Stimulated activated CD4-positive, alpha-beta T cell treated with anti-CD3 and anti-CD28 coated beads, Interleukin-4, amount 100 ng/mL, for 1 hour (primary cell): Measurements from ENCODE around the gene C12orf75.
"Not testable (repeated sequence)": the region's sequence is repeated elsewhere in the genome, so short reads cannot be mapped to it uniquely, and the experiment has no call there.

ENCODE experiments used
- DNase-seq: peaks from one replicate; pipeline ENCODE4 v3.0.0-alpha.2; 2020

Gene C12orf75

DNA sequence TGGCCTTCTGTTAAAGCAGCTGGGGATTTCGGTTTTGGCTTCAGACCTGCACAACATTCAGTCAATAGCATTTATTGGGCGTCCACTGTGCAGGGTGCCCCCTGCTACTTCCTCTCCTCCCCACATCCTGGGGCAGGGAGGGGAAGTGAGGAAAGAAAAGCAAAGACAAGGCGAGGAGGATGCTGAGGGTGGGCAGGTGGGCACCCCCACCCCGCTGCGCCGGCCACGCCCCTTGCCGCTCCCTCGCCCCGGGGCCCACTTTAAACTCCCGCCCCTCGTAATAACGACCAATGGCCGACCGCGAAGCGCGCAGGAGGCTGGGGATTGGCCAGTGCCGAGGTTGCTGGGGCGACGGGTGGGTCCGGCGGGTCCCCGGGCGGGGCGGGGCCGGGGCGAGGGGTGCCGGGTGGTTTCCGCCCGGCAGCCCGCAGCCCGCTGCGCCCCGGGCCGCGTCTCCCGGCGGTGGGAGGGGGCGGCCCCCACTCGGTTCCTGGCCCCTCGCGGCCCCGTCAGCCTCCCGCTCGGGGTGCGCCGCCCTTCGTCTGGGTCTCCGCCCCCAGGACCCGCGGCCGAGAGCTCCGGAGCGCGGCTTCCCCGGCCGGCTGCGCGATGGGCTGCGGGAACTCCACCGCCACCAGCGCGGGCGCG, at the start of gene C12orf75:
Gene C12orf75 (plus strand): TSS at position 409 of the 648 bp plus-strand sequence. CDS start 201 bp downstream, at position 610.
- DNase-seq, result peak; percentile 81

DNA sequence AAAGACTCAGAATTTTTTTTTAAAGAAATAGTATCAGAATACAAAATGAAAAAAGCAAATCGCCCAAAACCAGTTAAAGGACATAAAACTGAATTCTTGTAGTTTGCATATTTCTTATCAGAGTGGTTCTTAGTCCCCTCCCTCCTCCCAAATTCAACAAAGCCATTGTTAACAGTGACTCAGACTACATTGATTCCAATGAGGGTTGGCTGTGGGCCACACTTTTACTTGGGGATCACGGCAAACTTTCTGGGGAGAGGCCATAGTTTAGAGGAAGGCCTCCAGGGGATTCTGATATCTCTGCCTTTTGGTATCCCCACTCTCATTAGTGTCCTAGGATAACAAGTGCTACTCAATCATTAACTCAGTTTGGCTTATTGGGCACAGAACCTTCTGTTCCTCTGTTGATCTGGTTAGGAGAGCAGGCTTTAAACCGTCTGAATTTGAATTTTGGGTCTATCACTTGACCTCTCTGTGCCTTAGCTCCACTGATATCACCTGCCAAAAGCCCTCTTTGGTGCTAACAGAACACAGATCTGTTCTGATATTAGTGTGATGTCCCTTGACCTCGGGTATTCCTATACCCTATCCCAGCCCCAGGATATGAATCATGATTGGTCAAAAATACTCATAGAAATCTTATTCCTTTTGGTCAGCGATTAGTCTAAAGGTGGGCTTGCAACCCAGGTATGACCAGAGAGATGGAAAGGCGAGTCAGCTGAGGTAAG, 49.4 kb upstream of the C12orf75 start:
- no peak for DNase-seq

DNA sequence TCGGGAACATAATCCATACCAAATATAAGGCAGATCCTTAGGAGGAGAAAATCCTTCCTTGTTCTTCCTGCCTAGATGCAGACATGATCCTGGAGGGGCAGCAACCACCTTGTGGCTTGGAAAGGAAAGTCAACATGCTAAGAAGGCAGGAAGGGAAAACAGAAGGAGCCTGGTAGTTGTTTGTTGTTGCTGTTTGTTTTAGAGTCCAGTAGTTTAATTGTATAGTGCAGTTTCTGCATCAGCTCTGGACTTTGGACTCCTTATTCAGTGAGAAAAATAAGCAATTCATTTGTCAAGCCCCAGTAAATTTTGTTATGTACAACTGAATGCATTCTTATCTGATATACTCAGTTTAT, 48.8 kb upstream of the C12orf75 start:
- DNase-seq, result no peak

DNA sequence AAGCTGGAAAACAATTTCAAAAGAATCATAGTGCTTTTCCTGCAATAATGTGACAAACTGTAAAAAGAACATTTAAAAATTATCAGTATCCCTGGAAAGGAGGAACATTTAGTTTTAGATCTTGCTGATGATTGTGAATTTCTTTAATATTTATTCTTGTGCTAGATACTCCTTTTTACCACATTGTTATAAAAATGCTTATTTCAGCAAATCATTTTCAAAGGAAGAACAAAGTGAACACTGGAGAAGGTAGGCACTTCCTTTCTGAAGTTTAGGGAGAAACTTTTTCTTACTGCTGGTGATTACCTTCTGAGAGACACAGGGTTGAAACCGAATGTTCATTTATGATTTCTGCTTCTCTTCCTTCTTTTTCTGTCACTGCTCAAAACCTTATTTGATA, 45.1 kb upstream of the C12orf75 start:
- no peak for DNase-seq

DNA sequence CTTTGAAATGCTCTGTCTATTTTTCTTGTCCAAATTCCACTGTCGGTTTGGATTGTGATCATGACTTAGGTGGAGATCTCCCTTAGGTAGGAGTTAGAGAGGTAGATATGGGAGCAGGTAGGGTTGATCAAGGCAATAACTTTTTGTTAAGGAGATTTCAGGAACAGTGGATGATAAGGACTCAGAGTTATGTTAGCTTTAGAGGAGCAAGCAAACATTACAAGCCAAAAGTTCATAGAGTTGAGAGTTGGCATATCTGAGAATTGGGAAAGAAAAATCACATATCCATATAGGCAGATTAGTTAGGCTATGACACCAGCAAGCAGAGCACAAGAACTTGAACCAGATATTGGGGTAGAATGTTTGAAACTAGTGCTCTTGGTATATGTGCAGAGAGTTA, 43.1 kb upstream of the C12orf75 start:
- no peak for DNase-seq

DNA sequence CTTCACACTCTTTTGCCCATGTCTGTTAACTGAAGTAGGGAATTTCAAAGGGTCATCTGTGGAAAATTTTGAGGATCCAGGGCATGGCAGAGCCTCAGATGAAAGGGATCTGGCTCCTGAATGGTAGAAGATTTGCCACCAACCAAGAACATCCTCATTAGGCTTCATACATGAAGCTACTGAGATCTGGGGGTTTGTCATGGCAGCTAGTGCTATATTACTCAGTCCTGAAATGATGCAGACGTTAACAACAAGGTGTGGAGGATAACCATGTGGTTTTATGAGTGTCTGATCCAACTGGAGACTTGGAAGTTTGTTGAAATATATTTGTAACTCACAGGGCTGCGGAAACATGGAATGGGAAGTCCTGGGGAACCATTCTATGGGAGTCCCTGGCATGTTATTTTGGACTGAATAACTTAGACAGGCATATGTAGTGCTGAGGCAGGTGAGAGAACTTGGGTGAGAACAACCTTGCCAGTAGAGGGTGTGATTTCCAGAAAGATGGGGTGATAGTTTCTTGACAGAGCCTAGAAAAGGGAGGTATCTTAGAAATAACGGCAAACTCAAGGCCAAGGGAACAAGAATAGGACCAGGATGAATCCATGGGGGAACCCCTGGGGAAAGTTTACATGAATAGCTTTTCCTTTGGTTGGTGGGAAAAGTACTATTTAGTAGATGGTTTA, 42.0 kb upstream of the C12orf75 start:
- no peak for DNase-seq

DNA sequence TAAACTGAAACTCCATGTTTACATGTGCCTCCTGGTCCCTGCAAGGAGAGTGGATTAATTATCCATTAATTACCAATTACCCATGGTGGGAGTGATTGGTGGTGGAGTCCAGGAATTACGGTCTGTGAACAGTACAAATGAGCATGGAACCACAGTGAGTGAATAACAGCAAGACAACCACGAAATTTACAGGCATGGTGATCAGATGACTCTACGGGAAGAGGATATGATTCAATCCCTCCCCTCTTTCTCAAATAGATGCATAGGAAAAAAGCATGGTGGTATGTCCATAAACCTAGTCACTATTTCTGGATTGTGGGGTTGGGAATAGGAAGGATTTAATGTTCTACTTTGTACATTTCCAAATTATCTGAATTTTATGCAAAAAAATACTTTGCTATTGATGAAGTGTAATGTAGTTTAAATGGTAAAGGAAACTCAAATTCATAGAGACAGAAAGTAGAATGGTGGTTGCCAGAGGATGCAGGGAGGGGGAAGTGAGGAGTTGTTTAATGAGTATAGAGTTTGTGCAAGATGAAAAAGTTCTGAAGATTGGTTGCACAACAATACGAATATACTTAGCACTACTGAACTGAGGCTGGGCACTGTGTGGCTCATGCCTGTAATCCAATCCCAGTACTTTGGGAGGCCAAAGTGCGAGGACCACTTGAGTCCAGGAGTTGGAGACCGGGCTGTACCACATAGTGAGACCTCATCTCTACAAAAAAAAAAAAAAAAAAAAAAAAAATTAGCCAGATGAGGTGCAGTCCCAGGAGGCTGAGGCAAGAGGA, 41.2 kb upstream of the C12orf75 start:
- DNase-seq, result no peak

DNA sequence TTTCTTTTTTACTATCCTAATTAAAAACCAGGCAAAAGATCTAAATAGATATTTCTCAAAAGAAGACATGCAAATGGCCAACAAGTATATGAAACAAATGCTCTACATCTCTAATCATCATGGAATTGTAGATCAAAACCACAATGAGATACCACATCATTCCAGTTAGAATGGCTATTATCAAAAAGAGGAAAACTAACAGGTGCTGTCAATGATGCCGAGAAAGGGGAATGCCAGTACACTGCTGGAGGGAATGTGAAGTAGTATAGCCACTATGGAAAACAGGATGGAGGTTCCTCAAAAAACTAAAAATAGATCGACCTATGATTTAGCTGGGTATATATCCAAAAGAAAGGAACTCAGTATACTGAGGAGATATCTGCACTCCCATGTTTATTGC, 39.0 kb upstream of the C12orf75 start:
- no peak for DNase-seq

DNA sequence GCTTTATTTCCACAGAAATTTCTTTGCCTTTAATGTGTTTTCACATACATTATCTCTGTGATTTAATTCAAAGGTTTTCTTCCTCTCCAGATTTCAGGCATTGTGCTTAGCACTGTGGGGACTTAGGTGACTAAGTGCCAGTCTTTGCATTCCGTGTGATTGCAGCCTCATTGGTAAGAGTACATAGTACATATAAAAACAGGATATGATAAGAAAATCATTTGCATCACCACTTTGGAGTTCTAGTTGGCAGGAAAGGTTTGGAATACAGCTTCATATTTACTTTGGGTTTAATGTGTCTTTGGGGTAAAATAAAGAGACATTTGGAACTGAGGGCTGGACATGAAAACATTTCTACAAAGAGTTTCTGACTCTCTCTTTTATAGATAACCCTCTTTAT, 37.8 kb upstream of the C12orf75 start:
- no peak for DNase-seq

DNA sequence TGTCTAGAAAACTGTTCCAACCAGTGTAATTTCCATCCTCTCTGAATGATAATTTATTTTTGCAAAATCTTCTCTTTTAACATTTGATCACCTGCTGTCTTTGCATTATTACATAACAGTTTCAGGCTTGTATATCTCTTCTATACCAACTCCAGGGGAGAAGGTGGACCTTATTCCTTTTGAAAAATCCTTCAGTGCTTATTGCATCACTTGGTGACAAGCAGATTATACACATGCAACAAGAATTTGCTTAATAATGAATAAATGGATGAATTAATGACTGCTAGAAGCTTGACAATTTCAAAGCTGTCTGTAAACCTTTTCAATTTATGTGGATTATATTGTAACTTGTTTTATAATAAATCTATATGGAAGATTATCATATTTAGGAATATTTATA, 37.3 kb upstream of the C12orf75 start:
- no peak for DNase-seq

DNA sequence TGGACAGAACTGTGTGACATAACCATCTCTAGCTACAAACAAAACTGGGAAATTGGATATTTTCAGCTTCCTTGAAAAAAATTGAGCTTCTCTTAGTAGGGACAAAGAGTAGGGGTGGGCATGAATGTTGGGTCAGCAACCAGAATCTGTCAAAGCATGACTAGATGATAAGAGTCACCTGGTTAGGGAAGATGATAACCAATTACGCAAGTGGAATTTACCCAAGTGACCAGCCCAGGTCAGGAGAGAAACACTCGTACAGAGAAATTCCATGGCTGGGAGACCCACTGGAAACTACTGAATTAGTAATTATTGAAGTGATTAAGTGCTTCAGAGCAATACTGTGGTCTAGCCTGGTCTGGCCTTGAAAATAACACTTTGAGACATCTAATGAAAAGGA, 36.3 kb upstream of the C12orf75 start:
- DNase-seq, result no peak

DNA sequence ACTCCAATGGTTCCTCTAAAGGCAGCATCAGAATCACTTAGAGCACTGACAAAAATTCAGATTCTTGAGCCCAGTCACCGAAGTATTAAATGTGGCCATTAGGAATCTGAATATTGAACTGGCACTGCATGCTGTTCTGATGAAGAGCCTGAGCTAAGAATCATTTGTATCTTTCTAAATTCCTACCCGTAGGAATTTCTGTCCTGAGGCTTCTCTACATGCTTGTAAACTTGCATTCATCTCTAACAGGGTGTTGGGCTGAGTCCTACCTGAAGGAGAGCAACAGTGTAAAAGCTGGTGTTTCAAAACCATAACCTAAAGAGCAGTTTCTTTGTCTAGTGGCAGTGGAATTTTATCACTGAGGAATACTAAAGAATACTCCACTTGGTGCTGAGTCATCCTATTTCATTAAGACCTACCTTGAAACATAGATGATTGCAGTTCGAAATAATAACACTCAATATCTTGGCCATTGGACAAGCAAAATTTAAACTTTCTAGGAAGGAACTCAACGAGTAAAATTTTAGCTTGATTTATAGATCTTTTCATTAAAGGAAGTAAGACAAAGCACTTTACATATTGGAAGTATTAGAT, 35.5 kb upstream of the C12orf75 start:
- DNase-seq, result no peak

DNA sequence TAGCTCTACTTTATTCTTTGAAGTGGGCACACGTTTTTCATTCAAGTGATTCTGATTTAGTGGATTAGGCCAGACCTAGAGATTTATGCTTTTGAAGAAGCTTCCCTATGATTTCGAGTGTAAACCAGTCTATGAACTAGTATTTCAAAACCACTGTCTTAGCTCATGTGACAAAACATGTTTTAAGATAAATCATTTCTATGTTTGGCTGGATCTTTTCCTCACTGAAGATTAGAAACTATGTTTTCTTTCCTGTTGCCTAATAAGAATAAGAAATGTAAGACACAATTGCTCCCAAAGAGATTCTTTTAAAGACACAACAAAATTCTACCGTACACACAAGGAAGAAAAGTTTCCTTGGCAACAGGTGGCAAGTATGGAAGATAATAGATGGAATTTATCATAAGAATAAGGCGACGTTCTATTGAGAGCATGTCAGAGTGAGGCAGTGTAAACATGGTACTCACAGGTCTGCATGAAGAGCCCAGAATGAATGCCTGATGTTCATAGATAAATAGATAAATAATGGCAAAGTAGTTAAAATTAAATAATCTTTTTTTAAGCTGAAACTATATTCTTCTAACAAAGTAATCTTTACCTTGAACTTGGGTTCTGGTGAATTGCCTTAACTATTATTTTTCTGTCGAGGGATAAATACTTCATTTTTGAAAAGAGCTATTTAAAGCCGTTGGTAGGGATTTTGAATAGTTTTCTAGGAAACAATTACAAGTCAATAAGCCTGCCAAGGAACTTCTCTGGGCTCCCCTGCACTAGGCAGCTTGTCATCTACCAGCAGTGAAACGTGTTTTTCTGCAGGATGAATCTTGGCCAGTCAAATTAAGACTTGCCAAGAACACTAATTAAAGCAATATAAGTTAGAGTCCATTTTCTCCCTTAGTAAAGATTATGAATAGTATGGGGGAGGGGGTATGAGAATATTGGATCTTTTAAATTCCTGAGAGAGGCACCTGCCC, 34.1 kb upstream of the C12orf75 start:
- DNase-seq, result no peak

DNA sequence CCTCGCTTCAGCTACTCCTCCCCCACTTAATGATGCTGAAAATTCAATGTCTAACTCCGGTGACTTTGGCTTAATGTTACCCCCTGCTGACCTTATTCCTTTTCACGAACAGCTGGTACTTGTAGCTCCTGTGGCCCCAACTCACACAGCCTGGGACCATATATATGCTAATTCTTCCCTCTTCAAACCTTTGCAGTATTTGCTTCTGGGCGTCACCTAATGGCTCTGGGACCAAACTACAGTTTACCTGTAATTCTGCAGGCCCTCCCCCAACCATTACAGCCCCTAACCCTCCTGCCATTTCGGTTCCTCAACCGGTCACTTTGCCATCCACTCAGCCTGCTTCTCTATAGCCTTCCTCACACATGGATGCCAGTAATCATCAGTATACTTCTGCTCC, 29.6 kb upstream of the C12orf75 start:
- no peak for DNase-seq

DNA sequence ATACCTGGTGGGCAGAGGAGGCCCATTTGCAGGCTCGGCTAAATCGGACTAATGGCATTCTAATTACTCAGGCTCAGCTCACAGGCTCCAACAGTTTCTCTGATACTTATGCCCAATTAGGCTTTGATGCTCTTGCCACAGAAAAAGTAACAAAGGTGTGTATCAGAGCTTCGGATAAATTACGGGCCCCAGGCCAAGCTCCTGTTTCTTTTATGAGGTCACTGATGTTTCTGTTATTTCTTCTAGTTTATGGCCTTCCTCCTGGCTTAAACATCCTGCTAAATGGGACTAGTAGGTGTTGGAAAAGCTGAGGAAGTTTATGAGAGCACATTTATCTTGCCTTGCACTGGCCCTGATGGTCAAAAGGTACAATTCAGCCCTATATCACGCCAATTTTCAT, 28.8 kb upstream of the C12orf75 start:
- no peak for DNase-seq

DNA sequence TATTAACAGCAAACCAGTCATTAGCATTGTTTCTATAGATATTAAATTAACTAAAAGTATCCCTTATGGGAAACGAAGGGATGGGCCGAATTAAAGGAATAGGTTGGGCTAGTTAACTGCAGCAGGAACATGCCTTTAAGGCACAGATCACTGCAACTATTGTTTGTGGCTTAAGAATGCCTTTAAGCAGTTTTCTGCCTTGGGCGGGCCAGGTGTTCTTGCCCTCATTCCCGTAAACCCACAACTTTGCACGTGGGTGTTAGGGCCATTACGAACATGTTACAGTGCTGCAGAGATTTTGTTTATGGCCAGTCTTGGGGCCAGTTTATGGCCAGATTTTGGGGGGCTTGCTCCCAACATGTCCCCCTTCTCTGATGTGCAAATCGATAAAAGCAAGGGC, 27.5 kb upstream of the C12orf75 start:
- not testable (repeated sequence) for DNase-seq

DNA sequence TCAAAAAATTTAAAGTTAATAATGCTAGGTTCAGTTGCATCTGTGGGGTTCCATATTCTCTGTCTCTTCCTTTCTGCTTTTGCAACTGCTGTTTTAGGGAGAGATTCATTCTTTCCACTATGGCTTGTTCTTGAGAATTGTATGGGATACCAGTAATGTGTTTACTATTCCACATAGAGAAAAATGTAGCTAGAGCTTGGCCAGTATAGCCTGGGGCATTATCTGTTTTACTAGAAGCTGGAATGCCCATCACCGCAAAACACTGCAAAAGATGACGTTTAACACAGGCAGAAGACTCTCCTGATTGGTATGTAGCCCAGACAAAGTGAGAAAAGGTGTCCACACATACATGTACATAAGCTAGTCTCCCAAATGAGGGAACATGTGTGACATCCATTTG, 25.9 kb upstream of the C12orf75 start:
- not testable (repeated sequence) for DNase-seq

DNA sequence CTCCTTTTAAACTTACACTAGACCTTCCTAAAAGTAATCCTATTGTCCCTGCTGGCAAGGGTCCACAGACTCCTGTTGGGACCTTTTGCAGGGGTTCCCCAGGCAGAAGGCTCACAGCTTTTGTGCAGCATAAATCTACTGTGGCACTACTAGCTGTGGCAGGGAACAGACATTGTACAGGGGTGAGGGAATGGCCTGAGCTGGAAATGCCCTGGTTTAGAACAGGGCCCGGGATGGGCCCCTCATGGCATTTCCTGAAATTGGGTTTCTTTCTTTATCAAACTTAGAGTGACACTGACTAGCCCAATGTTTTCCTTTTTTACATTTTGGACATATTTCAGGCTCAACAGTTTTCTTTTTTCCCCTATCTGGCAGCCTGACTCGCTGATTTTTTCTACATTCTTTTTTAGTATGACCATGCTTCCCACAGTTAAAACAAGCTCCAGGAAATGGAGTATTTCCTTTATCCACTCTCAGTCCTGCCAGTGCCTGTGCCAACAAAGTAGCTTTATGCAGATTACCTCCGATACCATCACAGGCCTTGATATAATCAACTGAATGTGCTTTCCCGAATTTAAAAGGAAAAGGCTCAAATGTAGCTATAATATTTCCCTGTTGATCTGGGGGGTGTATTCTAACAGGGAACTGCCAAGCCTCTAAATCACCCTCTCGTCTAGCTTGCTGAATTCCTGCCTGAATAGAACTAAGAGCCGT, 22.7 kb upstream of the C12orf75 start:
- DNase-seq, result not testable (repeated sequence)

DNA sequence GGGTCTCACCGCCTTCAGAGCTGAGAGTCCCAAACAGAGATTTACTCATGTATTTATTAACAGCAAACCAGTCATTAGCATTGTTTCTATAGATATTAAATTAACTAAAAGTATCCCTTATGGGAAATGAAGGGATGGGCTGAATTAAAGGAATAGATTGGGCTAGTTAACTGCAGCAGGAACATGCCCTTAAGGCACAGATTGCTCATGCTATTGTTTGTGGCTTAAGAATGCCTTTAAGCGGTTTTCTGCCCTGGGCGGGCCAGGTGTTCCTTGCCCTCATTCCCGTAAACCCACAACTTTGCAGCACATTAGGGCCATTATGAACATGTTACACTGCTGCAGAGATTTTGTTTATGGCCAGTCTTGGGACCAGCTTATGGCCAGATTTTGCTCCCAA, 21.7 kb upstream of the C12orf75 start:
- DNase-seq, result not testable (repeated sequence)

DNA sequence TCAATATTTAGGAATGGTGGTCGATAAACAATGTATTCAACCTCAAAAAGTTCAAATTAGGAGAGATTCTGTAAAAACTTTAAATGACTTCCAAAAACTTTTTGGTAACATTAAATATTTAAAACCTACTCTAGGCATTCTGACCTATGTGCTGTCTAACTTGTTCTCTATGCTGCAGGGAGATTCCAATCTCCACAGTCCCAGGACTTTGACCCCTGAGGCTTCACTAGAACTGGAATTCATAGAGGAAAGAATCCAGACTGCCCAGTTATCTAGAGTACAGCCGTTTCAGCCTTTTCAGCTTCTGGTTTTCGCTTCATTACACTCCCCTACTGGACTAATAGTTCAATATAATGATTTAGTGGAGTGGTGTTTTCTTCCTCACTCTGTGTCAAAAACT, 21.1 kb upstream of the C12orf75 start:
- DNase-seq, result not testable (repeated sequence)

DNA sequence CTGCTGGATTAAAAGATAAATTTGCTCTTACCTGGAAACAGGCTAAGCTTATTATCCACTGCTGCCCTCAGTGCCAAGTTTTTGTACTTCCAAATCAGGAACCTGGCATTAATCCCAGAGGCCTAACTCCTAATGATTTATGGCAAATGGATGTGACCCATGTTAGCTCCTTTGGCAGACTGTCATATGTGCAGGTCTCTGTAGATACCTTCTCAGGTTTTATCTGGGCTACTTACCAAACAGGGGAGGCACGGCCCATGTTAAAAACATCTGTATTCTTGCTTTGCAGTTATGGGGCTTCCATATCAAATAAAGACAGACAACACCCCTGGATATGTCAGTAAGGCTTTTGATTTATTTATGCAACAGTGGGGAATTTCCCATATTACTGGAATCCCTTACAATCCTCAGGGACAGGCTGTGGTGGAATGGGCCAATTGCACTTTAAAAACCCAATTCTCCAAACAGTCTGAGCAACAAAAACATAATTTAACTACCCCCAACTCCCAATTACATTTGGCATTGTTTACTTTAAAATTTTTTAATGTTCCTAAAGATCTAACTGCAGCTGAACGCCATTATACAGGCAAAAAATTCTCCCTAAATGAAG, 19.9 kb upstream of the C12orf75 start:
- not testable (repeated sequence) for DNase-seq
